KBM-7 (cell line): ENCODE data around the gene SHC3.

Experiments
- DNase-seq: peaks from one replicate; pipeline ENCODE4 v3.0.0-alpha.2; 2015
- in situ Hi-C: fragments of 300-500 bp; cut with MboI; formaldehyde crosslinking; loops from 2 replicates; pipeline ENCODE4 v1.14.3; 2020; ENCODE audit warnings: low sequenced_read_pairs, low pct_unique_long_range_greater_than_20kb, mixed read lengths

SHC3 gene

DNA sequence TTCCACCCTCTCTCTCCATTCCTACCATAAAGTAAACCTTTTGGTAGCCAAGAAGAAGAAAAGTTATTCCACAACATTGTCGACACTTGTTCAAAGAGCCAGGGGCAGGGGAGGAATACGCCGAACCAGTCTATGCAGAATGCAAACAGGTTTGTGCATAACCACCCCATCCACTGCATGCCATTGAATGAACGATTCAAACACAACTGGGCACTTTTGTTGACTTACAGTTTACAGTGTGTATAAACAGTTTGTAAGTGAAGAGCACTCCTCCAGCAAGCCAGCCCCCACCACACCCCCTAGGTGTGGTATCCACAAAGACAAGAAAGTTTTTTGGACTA lies 194.1 kb downstream of the SHC3 start:
- no peak for DNase-seq
- in situ Hi-C loops, result loop anchor here (25.0 kb wide), 1 partner anchor 397 kb away; no protein-coding TSS in a partner anchor

DNA sequence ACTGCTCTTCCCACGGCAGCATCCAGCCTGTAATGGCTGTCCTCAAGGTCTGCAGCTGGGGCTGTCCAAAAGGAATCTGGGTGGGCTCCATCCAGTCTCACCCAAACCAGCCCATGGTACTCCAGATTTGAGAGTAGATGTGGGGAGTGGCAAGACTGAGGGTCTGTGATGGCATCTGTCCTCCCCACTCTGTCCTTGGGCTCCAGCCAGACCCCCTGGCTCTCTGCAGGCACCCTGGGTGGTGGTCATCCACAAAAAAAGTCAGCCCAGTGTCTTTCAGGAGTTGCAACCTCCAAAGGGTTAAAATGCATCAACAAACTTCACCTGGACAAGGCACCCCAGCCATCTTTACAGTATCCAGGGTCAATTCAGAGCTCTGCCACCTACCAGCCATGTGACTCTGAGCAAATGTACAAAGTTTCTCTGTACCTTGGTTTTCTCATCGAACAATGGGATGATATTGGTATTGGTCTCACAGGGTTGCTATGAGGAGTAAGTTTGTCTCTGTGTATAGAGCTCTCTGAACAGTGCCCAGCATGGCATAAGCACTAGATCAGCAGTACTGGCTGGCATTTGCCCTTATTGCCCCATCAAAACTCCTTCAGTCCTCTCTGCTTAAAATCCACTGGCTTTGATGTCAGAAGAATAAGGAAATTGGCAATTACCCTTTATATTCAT lies 194.6 kb downstream of the SHC3 start:
- in situ Hi-C loops, result loop anchor here (25.0 kb wide), 1 partner anchor 397 kb away; no protein-coding TSS in a partner anchor
- DNase-seq, result no peak

DNA sequence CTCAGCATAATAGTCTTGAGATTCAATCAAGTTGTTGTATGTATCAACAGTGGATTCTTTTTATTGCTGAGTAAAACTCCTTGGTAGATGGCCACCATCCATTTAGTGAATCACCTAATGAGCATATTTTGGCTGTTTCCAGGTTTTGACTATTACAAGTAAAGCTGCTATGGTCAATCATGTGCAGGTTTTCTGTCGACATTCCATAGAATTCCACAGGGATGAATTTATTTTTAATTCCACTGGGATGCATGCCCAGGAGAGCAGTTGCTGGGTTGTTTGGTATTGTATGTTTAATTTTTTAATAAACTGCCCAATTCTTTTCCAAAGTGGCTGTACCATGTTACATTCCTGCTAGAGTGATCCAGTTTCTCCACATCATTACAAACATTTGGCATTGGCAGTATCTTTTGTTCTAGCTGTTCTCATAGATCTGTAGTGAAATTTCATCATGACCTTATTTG lies 197.8 kb downstream of the SHC3 start:
- no peak for DNase-seq
- in situ Hi-C loops, result loop anchor here (25.0 kb wide), 1 partner anchor 393 kb away; no protein-coding TSS in a partner anchor

DNA sequence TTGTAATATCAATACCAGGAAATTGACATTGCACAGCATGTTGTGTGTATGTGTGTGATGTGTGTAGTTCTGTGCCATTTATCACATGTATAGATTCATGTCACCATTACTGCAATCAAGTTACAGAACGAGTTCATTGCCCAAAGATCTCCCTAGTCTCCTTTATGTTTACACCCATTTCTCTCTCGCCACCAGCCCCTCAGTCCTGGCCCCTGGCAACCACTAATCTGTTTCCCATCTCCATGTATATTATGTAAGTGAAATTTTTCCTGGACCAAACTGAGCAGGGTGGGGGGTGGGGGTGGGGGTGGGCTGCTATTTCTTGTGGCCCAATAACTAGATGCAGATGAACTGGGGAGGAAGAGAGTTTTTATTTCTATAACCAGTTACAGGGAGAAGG lies 198.8 kb downstream of the SHC3 start:
- in situ Hi-C loops, result loop anchor here (25.0 kb wide), 1 partner anchor 392 kb away; no protein-coding TSS in a partner anchor
- no peak for DNase-seq

DNA sequence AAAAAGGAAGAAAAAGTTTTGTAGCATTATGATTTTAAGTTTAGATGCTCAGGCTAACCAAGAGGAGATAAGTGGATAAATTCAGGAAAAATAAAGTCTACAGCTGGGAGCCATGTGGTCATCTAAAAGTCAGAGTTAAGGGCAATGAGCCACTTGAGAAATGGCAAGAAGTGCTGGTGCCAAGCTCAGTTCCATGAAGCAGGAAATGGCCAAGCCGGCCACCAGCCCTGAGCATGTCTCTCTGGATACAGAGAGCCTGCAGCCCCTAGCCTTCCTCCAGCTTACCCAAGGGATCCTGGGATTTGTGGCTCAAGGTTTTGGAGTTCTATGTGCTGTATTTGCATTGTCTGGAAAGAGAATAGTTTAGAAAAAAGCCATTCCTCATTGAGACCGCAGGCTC lies 199.6 kb downstream of the SHC3 start:
- in situ Hi-C loops, result loop anchor here (25.0 kb wide), 1 partner anchor 392 kb away; no protein-coding TSS in a partner anchor
- no peak for DNase-seq

DNA sequence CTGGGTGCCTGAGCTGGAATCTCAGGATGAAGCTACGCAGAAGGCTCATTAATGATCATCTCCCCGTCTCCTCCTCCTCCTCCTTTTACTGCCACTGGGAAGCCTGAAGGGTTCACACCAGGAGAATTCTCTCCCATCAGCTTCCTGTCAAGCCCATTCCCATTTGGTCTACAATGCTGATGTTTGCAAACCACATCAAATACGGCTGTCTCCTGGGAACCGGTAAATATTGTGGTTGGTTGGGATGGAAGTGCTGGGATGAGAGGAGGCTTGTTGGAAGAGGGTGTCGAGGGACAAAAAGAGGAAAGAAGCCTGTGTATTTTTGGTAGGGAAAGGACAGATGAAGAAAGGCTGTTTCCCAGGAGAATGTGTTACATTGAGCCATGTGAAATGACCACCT lies 200.6 kb downstream of the SHC3 start:
- DNase-seq, result no peak
- in situ Hi-C loops, result loop anchor here (25.0 kb wide), 1 partner anchor 391 kb away; no protein-coding TSS in a partner anchor

DNA sequence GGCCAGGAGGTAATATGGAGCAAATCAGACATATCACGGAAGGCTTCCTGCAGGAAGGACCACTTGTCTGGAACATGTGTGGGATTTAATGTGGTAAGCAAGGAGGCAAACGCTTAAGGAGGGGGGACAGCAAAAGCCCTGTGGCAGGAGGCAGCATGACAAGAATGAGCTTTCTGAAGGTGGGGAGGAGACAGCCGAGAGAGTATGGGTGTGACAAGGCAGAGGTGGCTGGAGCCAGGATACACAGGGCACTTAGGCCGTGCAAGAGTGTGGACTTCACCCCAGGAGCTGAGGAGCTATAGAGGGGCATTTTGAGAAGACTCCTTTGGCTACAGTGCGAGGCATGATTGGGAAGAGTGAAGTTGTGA lies 201.7 kb downstream of the SHC3 start:
- DNase-seq, result no peak
- in situ Hi-C loops, result loop anchor here (25.0 kb wide), 1 partner anchor 390 kb away; no protein-coding TSS in a partner anchor

DNA sequence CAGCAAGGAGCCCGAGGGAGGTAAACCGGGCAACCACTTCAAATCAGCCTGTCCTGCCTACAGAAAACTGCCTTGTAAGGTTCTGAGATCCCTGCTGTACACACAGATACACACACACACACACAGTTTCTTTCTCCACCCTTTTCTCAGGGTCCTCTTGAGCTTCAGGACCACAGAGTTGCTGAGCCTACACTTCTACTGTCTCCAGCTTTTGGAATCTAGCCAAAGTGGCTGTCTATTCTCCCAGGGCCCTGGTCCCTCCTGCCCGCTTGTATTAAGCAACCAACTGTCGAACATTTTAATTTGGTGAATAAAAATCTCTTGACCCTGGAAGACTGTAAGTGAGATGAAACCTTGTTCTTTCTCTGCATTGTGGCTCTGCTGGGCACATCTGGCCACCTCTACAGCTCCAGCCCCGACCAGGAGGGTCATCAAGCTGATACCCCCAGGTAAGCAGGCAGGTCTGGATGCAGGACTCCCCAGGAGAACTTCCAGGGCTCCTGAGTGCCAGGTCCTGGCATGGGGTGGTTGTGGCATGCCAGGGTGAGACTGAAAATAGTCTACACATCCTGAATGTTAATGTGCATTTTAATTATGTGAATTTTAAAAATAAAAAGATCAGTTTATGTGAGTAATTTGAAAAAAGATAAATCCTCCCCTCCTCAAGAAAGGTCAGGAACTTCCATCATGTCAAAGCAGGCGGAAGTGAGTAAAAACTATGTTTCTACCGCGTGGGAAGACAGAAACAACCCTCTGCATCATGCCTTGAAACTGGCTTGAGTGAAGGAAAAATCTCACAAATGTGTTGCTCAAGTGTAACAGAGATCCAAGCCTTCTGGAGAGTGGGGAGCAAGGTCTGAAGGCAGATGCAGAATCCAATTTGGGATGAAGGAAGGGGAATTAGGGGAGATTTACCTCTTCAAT lies 202.4 kb downstream of the SHC3 start:
- DNase-seq, result no peak
- in situ Hi-C loops, result loop anchor here (25.0 kb wide), 1 partner anchor 389 kb away; no protein-coding TSS in a partner anchor

DNA sequence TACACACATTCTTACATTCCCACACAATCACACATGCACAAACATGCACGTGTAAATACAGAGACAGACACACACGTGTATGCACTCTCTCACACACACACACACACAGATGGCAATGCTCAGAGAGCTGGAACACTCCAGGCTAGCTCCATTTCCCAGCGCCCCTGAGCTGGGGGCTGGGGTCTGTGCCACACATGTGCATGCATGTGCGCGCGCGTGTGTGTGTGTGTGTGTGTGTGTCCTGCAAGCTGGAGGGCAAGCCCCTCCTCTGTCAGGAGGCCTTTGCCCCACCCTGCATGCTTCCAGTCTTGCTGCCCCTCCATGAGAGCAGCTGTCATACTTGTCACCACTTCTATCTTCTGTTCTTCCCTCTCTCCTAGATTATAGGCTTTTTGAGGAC lies 204.0 kb downstream of the SHC3 start:
- in situ Hi-C loops, result loop anchor here (25.0 kb wide), 1 partner anchor 387 kb away; no protein-coding TSS in a partner anchor
- DNase-seq, result no peak

DNA sequence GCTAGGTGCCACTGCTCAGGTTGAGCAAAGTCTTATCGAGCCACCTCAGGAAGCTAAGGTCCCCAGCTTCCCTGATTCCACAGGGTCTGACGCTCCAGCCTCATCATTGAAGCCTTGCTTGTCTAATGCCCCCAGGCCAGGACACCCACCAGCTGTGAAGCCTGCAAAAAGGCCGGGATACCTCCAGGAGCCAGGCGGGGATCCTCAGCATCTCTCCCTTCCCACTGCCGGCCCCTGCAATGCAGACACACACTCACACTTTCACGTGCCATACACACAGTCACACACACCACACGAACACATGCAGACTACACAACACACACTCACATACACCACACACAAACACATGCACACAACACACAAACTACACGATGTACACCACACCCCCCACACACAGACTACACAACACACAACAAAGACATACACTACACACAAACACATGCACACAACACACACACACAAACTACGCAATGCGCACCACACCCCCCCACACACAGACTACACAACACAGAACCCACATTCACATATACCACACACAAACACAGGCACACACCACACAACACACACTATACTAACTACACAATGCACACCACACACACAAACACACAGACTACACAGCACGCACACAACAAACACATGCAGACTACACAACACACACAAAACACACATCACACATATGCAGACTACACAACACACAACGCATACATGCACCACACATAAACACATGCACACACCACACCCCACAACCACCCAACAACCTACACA lies 205.2 kb downstream of the SHC3 start:
- in situ Hi-C loops, result no loop called here
- no peak for DNase-seq

DNA sequence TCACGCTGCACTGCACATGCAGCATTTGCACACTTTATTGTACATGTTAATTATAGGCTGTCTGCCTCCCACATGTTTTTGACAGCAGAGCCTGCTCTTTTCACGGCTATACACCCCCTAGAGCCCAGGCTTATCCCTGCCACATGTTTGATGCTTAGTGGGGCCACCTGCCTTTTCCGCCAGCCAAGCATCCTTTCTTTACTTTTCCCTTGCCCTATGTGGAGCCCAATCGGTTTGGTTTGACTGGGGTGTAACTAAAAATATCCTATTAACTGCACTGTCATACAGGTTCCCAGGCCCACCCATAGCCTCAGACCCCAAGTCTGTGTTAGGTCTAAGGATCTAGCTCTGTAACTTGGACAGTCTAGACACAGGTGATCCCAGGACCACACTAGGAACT lies 206.2 kb downstream of the SHC3 start:
- in situ Hi-C loops, result no loop called here
- no peak for DNase-seq

DNA sequence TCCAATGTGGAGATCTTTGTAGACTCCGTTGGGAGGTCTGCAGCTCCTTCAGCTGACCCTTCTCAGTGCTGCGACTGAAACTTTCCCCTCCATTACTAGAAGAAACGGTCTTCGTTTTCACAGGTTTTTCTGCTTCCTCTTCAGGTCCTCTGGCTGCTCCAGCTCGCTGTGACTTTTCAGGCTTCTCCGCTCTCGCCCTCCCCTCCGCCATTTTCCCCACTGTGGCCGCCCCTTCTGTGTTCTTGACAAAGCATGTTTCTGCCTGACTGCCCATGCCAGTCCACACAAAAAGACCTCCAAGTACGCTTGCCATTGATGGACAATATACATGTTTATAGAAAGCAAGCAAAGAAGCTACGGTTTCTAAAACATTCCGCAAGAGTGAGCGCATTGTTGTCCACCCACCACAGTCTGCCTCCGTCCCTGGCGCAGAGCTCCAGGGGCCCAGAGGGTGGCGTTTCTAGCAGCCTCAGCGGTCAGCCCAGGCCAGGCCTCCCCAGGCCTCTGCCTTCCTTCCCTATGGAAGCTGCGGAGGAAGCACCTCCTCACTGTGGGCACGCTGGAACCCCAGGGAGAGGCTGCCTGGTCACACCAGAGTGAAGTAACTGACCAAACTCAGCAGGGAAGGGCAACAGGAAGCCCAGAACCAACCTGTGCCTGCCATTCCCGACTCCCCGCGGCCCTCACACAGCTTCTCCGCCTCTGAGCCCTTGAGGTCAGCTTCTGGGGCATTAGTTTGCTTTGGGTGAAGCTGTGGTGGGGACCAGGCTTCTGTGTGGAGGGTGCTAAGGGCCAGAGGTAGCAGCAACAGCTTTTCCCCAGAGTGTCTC lies 207.3 kb downstream of the SHC3 start:
- in situ Hi-C loops, result no loop called here
- no peak for DNase-seq

DNA sequence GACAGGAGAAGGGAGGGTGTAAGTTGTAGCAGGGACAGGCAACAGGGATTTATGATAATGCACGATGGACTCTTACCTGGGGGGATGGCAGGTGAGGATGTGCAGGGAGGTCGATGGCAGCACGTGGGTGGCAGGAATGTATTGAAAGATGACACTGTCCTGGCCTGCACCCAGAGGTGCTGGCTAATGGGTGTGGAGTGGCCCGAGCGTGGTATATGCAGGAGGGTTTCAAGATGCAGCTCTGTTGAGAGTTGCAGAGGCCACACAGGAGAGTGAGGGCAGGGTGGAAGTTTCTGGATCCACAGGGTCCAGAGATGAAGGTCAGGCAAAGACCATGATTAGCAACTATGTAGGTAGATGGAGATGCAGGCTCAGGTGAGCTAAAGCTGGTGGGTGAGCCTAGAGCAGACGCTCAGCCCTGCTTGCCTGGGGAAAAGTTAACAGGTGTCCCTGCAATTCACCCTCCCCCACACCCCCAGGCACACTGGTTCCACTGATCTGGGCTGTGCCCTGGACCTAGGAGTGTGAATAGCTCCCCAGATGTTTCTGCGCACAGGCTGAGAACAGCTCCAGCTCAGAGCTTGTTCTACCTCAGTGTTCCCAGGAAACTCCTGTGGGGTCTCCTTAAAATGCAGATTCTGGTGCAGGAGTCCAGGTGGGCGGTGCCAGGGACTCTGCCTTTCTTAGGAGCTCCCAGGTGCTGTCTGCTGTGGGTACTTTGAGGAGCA lies 208.8 kb downstream of the SHC3 start:
- in situ Hi-C loops, result no loop called here
- DNase-seq, result no peak

DNA sequence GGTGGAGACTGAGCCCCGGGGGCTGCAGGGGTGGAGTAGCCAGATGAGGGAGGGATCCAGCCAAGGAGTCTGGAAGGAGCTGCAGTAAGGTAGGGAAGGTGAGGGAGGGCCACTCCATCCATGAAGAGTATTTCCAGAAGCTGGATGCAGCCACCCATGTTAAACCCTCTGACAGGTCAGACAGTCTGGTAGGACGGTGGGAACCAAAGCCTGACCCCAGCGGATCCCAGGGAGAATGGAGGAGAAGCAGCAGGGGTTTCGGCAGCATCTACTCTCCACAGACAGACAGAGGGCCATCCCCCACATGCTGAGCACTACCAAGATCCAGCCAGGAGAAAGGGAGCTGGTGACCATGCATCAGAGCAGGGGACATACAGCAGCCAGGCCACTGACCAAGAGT lies 209.8 kb downstream of the SHC3 start:
- in situ Hi-C loops, result no loop called here
- DNase-seq, result no peak

DNA sequence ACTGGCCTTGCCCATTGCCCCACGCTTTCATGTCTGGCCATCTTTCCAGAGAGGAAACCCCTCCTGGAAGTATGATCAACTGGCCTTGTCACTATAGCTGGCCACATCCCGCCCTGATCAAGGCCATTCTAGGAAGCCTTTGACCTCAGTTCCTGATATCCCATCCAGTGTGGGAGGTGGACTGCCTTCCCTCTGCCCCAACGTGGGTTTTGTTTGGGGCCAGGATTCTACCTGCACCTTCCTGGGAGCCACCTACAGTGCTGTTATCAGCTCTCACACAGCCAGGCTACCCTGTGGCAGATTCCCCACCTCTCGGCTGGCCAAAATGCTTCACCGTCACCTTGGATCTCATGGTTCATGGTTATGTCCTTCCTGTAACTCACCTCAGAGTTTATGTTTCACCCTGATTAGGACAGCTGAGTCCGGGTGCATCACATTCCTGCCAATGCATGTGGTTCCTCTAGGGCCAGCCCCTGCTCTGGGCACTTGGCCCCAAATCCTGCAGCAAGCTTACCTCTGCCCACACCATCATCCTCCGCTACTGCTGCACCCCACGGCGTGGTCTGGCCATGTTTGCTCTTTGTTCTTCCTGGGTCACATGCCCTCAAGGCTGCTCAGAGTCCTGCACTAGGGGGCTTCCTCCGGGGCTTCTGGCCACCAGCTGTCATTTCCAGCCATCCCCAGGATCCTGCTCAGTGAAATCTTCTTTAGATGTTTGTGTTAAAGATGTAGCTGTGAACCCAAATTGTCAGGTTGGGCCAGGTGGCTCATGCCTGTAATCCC lies 211.5 kb downstream of the SHC3 start:
- in situ Hi-C loops, result no loop called here
- DNase-seq, result no peak

DNA sequence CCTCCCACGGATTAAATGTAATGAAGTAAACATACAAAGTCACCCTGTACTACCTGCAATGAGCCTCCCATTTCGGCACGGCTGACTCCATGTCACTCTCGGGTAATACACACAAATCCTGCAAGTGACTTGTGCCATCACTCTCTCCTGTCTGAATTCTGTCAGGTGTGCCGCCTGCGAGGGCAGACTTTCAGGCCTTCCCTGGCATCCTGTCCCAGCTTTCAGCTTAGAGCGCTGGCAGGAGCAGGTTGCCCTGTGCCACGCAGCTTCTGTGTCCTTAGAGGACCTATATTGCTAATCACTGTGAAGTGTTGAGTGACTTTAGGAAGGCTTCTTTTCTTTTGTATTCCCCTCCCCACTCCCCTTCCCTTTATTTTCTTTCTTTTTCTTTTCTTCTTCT lies 213.1 kb downstream of the SHC3 start:
- in situ Hi-C loops, result no loop called here
- no peak for DNase-seq

DNA sequence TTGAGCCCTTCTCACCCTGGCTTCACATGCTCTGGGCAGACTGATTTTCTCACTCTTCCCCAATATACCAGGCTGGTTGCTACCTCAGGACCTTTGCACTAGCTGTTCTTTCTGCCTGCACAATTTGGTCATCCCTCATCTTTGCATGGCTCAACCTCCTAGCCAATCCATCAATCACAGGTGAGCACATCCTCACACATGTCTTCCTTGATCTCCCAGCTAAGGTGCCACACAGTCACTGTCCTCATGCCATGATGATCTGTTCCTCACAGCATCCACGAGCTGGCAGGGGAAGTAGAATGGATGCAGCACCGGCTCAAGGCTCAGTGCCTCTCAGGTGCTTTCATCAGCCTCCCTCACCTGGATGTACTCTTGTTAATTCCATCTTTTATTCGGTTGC lies 218.0 kb downstream of the SHC3 start:
- in situ Hi-C loops, result no loop called here
- no peak for DNase-seq
